HG03460 (cell line): Measurements from ENCODE around the gene GNG12.

Experiments used
- ATAC-seq: cut with Tn5 transposase; IDR thresholded peaks from one replicate; pipeline ENCODE4 v1.9.1; 2021; ENCODE audit not compliant: unreplicated experiment

The GNG12 gene

GRCh38 chr1:67755619-67756018, 77.6 kb downstream of the GNG12 start:
- ATAC-seq, result no peak

GRCh38 chr1:67755160-67755559, 78.1 kb downstream of the GNG12 start:
- no peak for ATAC-seq

GRCh38 chr1:67754526-67754920, 78.7 kb downstream of the GNG12 start:
- ATAC-seq, result no peak

- no peak for ATAC-seq
These were observed 79.3 kb downstream of the GNG12 start for GRCh38 chr1:67753776-67754525.

DNA sequence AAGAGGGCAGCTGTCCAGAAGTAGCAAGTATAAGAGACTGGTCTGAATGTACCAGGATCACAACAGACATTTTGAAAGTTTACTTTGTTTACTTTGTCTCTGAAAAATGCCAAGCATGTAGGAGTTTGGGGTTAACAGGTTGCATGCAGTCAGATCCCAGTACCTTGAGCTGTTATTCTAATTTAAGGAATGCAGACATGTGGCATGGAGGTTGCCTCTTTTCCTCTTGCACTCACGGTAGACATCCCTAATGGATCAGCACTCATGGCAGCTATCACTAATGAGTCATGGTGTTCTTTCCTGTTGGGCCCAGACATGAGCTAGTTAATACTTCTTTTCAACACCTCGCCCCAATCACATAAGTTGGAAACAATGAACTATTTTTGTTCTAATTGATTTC, 81.0 kb downstream of the GNG12 start:
- no peak for ATAC-seq

DNA sequence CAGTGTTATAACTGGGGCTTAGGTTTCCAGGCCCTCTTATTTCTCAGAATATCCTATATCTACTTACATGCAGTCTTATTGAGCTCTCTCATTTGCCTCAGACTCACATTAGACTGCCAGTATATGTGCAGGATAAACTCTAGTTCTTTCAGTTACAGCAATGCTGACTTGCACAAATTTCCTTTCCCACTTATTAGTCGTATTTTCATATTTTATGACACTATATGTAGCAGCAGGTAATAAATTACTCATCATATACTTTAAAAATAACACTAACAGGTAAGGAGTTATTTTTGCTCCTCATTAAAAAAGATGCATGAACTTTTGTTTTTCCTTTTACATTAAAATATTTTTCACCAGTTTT, 82.6 kb downstream of the GNG12 start:
- ATAC-seq, result no peak

- peak; percentile 34 for ATAC-seq
These were observed 83.2 kb downstream of the GNG12 start for GRCh38 chr1:67749844-67750690.

GRCh38 chr1:67749263-67749843, 83.9 kb downstream of the GNG12 start:
- no peak for ATAC-seq

- peak; percentile 85 for ATAC-seq
These were observed 84.6 kb downstream of the GNG12 start for GRCh38 chr1:67748630-67749029.

GRCh38 chr1:67747671-67748546, 85.4 kb downstream of the GNG12 start:
- ATAC-seq, result no peak

- no peak for ATAC-seq
These were observed 87.2 kb downstream of the GNG12 start for GRCh38 chr1:67745875-67746698.

DNA sequence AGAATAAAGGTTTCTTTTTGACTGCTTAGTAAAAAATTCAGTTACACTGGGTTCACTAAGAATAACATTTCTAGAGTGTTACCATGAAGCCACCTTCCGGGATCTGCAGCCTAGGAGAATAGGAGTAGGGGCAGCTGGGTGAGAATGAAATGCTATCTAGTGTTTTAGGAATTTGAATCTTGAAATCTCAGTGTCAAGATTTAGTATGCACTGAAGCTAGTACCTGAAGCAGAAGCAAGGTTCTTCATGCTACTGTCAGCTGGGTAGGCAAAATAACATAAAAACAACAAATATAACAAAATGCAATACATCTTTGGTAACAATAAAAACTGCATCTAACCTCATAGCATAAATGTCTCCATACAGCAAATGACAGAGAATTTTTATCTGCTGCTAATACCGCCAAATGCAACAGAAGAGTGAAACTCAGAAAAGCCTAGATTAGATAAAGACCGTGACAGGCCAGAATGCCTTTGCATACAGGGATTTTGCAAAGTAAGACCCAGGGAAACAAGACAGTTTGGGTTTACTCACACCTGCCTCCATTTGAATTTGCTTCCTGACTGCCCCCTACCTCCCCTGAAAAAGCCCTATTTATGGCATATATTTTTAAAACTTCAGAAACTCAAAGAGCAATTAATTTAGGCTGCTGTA, 90.1 kb downstream of the GNG12 start:
- ATAC-seq, result no peak

DNA sequence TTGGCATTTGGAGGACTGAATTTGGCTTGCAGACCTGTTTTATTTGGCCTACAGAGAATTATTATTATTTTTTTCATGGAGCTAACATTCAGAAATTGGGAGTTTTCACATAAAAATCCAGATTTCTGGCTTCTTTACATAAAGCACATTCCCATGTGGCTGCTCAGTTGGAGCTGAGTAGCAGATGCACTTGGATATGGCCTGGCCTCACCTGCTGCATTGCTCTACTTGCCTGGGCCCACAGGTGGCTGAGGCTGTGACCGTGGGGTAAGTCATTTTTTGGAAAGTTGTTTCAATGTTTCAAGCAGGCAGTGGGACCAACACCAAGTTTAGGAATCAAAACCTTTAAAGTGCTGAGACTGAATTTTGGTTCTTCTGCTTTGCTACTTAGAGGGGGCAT, 91.5 kb downstream of the GNG12 start:
- no peak for ATAC-seq

DNA sequence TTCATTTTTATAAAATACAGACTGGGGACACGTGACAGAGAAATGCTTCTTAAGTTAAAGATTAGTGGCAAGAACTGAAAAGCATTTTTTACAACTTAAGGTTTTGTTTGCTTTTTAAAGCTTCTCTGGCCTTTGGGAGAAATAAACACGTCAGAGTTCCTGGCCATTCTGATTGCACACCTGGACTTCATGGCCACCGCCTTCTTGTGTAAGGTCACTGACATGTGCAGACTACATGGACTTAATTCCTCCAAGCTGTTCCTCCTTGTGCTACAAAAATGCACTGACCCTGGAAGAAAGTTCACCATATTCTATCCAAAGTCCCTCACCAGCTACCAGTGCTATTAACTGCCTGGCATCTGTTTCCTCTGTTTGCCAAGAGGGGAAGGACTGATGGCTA, 92.1 kb downstream of the GNG12 start:
- no peak for ATAC-seq

DNA sequence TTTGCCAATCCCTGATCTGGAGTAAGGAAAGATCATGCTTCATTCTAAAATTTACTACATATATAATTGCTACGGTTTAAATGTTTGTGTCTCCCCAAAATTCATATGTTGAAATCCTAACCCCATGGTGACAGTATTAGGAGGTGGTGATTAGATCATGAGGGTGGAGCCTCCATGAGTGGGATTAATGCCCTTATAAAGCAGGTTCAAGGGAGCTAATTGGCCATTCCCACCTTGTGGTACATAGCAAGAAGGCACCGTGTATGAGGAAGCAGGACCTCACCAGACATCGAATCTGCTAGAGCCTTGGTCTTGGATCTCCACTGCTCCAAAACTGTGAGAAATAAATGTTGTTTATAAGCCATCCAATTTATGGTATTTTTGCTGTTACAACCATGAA, 92.7 kb downstream of the GNG12 start:
- no peak for ATAC-seq

- no peak for ATAC-seq
These were observed 93.9 kb downstream of the GNG12 start for GRCh38 chr1:67739361-67739760.

- ATAC-seq, result no peak
These were observed 94.9 kb downstream of the GNG12 start for GRCh38 chr1:67738401-67738800.

GRCh38 chr1:67737875-67738274, 95.4 kb downstream of the GNG12 start:
- ATAC-seq, result no peak

DNA sequence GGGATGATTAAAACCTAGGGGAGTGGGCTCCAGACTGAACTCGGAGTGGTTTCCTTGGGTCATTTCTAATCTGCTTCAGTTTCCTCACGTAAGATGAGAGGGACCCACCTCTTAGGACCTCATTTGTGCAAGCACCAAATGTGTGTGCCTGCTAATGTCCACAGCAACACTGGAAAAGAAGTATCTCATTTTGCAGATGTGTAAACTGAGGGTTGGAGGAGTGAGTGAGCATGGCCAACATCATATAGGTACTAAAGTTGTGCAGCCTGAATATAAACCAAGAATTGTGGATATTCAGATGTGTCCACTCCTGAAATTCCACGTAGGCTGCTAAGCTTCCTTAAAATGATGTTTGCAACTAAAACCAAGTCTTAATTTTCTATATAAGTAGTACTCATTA, 96.5 kb downstream of the GNG12 start:
- ATAC-seq, result no peak
